RKO (cell line): ENCODE measurements around the gene TRNT1.

Source experiments
- DNase-seq: peaks from one replicate; pipeline ENCODE4 v3.0.0-alpha.2; 2016; ENCODE audit warnings: low spot score

TRNT1 gene

DNA sequence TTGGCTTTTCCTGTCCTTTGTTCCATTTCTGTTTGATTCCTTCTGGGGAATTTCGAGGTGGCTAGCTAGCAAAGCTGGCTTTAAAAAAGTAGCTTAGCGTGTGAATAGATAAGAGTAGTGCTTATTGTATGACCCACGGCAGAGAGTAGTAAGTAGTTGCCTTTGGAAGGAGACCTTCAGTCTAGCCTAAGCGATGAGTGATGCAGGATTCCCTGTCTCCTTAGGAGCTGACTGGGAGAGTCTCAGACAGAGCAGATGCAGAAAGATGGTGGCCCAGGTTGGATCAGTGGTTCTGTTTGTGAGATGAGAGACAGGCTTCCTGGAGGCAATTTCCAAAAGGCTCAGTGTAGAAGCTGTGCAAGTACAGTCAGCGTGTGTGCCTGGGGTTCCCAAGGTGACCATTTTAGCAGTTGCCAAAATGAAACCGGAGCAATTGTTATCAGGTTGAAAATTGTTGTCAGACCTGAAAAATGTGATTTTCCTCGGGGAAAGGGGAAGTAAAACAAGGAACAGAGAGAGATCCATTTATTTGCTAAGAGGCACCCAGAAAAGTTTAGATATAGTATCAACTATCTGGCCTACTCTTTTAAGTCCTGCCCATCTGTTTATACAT, 15.9 kb upstream of the TRNT1 start:
- no peak for DNase-seq

DNA sequence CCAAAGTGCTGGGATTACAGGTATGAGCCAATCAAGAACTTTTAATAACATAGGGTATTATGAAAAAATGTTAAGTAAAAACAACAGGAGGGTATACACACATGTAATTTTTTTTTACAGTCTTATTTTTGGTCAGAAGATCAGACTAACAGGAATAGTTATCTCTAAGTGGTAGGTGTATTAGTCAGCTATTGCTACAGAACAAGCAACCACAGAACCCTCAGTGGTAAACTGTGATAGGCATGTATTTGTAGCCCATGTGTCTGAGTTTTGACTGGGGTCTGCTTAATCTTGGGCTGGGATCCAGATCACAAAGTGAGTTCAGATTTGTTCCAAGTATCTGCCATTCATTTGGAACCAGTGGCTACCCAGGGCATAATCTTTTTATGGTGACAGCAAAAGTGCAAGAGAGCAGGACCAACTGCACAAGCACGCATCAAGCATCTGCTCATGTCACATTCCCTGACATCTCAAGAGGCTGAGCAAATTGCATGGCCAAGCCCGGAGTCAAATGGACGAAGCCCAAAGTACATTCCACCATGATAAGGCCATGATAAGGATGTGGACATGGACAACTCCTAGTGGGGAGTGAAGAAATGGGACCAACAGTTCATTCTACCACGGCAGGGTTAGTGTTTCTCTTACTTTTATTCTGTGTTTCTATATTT, 13.6 kb upstream of the TRNT1 start:
- no peak for DNase-seq

DNA sequence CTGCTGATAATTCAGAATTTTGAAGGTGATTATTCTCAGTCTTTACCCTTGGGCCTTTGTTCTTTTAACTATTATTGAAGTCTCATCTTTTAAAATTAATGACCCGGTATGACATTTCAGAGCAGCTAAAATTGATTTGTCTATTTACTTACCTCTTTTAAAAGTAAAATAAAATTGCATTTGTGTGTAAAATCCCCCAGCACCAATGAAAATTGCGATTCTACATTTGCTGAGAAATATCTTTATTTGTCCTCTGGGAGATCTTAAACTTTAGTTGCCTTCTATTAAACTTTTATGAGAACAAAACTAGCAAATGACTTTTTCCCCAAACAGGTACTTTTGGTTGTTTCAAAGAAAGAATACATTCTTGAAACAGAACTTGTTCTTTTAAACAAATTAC, 9.1 kb upstream of the TRNT1 start:
- DNase-seq = no peak

DNA sequence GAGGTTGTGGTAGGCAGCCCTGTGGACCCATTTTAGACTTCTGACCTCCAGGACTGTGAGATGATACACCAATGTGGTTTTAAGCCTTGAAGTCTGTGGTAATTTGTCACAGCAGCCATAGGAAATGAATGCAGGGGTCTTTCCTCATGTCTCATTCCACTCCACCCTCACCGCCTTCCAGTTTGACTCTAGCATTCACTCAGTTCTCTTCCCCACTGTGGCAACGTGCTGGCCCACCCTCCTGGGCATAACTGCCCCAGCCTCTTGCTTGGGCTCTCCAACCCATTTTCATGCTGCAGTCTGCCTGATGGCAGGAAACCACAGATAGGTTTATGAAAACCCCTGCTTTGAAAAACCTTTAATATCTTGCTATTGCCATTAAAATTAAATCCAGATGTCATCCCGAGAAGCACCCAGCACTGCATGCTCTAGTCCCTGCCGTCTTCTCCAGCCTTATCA, 7.3 kb upstream of the TRNT1 start:
- DNase-seq = no peak

DNA sequence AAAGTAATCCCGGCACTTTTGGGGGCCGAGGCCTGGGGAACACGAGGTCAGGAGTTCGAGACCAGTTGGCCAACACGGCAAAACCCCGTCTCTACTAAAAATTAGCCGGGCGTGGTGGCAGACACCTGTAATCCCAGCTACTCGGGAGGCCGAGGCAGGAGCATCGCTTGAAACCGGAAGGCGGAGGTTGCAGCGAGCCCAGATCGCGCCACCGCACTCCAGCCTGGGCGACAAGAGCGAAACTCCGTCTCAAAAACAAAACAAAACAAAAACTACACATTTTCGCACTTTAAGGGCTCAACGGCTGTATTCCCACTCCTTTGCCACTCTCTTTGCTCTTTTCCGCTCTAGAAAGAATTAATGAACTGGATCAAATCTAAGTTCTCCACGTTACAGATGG, 763 bp upstream of the TRNT1 start:
- no peak for DNase-seq

DNA sequence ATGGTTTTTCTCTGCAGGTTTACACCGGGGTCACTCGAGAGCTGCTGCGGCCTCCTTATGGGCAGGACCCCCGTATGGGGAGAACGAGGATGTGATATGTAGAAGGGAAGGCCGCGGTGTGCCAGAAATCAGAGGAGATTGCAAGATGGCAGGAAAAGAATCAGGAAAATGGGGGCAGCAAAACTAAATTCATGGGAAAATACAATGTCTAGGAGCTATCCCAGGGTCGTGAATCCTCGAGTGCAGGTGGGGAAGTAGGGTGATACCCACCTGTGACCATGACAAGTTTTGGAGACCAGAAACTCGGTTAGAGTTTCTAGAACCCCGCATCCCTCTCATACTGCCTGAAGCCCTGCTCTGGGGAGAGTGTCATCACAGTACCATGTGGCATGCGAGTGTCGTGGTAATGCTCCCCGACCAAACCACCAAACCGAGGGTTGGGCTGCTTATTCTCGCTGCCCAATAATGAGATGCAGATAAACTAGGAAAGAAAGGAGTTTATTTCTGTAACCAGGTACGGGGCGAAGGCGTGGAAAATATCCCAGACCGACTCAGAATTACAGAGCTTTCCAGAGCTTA, 781 bp downstream of the TRNT1 start:
- peak; percentile 45 for DNase-seq

DNA sequence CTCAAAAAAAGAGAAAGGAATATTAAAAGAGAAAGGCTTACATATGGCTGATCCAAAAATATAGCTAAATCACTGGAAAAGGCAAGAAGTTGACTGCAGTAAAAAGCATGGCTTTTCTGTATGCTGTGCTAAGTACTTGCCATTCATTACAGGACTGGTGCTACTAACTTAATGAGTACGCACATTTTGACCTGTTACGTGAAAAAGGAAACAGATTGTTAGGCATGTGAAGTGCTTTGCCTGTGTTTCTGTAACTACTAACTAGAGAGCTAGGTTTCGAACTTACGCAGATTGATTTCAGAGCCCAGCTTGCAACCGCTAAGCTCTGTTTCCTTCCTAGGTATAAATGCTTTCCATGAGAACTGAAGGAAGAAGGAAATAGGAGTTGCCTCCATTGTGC, 2.8 kb downstream of the TRNT1 start:
- DNase-seq = no peak

DNA sequence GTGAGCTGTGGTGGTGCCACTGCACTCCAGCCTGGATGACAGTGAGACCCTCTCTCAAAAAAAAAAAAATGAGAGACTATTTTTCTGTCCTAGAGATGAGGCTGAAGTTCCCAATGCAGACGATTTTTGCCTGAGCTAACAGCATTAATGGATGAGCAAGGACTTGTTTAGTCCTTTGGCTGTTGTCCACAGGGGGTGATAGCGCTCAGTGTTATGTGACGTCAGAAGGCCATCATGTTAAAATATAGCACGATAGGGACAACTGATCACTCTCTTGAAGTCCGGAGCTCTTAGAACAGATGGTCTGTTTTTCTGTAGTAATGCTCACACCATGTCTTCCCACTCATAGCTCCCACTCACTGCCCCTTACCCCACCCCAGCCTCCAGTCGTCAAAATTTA, 6.8 kb downstream of the TRNT1 start:
- DNase-seq = no peak

DNA sequence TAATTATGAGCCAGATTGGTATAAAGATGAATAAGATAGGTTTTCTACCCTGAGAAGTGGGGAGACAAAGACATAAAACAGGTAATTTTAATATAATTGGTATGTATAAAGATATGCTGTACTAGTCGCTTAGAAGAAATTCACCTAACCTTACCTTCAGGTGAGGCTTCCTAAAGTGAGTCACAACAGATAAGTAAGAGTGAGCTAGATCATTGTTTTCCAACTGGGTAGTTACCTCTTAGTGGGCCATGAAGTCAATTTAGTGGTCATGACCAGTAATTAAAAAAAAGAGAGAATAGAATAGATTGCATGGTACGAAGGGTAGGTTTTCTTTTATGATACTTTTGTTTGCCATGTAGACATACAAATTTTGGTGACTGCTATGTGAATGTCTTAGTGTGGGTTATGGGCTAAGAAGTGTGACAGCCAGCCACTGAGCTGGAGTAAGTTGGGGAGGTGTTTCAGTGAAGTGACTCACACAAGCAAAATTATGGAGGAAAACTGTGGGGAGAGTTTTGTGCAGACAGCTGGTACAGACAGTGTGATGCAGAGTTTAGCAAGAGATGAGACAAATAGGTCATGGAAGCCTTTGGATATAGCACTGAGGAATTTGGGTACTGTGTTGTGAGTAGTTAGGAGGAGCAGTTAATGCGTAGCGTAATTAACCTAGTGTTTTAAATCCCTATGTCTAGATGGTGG, 8.2 kb downstream of the TRNT1 start:
- DNase-seq = peak; percentile 30

DNA sequence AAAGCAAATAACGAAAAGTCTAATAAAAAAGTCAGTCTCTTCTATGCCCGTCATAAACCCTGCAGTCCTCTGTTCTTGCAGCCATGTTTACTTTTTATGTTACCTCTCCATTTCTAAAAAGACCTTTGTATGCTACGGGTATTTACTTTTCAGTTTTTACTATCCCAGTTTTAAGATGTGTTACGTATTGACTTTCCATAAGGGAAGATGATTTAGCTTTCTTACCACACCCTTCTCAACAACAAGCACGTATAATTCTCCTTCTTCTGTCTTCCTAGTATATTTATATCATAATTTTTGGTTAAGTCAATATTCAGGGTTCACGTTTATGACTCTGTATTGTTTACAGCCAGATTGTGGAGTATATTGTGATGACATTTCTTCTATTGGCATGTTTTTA, 10.8 kb downstream of the TRNT1 start:
- DNase-seq = no peak

DNA sequence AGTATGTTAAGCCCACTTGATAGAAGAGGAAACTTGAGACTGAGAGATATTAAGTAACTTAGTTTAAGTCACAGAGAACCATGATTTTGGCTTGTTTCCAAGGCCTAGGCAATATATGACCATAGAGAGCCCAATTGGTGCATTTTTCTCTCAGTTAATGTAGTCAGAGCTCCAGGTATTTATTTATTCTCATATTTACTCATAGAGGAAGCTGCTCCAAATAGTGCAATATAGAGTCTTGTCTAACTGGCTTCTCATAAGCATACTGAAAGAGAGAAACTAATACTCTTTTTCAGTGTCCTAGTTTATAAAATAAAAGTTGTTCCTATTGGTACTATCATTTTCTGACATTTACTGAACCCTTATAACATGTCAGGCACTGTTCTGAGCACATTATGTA, 15.2 kb downstream of the TRNT1 start:
- no peak for DNase-seq

DNA sequence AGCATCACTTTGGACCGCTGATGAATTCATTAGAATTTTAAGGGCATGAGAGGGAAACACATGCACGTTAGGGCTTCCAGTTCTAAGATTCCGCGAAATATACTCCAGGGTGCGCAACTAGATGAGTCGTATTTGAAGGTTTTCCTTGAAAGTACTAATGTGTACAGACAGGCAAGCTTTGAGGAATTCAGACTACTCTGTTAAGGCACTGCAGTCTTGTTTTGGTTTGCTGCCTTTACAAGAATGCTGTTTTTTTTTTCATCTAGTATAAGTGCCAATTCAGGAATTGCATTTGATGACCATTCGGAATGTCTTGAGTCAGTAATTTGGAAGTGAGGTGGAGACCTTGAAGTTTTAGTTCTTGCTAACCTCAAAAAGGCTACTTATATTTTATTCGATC, 19.1 kb downstream of the TRNT1 start:
- no peak for DNase-seq

DNA sequence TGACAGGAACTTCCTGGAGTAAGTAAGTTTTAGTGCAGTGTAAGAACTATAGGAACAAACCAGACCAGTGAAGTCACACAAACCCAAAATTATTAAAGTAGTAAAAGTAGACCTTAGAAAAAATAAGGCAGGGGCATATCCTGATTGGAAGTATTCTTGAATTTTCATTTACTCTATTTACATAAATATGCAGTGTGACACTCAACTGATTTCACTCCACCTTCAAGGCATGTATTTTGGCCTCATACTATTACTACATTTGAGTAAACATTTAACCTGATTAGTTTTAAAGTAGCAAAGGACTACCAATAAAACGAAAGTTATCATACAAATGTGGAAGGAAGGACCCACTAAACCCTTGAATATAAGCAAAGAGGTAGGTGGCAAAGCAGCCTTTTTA, 22.8 kb downstream of the TRNT1 start:
- no peak for DNase-seq

DNA sequence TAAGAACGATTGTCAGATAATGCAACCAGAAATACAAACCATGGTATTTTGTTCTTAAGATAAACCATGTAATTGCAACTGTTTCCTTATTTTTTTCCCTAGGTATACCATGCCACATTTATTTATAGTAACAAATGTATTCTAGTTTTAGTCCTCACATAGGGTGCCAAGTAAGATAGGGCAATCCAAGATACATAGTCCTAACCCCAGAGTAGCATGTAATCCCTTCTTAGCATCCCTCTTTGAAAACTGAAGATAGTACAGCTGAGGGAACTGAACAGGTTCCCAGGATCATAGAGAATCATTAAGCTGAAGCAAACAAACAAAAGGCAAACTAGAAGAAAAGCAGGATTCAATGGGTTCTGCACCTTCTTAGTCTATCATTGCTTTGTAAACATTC, 24.8 kb downstream of the TRNT1 start:
- no peak for DNase-seq

DNA sequence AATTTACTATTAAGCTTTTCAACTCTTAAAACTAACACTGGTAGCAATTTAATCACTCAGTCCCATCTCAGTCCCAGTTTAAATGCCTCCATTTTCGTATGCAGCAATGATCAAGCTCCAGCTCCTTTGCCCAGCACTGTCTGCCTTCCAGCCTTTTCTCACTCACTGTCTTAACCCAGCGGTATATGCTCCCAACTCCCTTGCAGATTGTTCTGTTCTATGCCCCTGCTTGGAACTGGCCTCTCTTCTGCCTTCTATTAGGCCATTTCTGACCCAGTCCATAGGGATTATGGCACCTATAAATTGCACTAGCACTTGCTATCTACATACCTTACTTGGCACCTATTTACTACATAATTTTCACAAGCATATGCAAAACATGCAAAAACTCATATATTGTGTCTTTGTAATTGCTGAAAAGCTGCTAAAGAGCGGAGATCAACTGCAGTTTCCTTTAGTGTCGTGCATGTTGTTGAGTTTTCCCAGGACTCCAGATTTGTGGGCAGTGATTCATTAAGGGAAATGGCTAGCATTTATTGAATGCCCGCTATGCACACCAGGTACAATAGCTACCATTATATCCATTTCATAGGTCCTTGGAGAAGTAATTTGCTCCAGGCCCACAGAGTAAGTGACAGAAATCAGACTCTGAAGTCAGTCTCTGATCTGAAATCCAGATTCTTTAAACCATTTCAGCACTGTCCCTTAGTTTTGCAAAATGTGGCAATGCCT, 28.3 kb downstream of the TRNT1 start:
- no peak for DNase-seq

DNA sequence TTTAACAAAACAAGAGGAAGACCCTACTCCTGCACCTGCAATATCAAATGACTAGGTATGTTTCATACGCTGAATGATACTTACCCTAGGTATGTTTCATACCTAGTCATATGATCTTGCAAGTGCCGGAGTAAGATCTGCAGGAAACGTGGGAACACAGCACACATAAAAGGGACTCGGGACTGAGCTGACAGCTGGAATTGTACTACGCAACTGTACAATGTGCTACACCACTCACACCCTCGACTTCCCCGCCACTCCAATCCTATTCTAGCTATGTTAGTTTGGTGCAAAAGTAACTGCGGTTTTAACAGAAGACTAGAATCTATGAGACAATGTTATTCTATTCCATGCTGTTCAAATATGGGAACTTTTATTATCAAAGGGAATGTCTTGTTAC, 30.7 kb downstream of the TRNT1 start:
- no peak for DNase-seq

DNA sequence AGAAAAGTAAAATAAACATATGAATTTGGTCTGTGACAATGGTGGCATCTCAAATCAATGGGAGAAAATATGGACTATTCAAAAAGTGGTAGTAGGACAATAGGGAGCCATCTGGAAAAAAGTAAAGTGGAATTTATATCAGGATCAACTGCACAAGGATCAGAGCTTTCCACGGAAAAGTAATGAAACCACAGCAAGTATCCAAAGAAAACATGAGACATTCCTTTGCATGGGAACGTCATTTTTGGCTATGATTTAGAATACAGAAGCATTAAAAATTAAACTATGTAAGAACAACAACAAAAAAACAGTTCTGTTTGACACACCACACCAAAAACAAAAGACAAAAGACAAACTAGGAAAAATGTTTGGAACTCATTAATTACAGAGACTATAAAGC, 34.1 kb downstream of the TRNT1 start:
- no peak for DNase-seq

DNA sequence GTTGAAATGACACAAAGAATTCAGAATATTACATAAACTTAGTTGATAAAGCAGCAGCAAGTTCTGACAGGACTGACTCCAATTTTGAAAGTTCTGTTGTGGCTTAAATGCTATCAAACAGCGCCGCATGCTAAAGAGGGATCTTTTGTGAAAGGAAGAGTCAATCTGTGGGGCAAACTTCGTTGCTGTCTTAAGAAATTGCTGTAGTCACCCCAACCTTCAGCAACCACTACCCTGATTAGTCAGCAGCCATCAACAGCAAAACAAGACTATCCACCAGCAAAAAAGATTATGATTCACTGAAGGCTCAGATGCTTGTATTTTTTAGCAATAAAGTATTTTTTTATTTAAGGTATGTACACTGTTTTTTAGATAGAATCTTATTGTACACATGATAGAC, 38.5 kb downstream of the TRNT1 start:
- DNase-seq = no peak

DNA sequence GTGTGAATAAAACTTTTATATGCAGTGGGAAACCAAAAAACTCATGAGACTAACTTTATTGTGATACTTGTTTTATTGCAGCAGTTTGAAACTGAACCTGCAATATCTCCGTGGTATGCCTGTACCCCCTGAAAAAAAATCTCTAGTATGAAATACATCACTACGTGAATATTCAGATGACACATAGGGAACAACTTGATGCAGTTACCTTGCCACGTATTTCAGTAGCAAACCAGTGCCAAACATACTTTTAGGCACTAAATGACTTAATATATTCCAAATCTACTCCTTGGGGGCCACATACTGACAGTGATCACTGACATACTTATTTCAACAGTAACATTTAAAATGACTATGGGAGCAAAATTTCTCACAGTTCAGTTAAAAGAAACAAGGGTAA, 38.9 kb downstream of the TRNT1 start:
- no peak for DNase-seq

DNA sequence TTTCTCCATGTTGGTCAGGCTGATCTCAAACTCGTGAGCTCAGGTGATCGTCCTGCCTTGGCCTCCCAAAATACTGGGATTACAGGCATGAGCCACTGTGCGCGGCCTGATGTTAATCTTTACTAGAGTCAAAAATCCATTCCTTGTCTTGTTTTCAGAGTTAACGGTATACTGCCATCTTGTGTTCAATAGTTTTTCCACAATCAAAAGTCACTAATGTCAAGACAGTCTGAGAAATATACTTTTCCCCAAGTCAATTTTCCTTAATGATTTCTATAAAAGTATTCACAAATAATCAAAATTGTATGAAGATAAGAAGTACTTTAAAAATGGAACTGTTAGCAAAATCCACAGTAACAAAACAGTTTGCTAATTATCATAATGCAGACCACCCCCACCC, 44.3 kb downstream of the TRNT1 start:
- peak; percentile 57 for DNase-seq

DNA sequence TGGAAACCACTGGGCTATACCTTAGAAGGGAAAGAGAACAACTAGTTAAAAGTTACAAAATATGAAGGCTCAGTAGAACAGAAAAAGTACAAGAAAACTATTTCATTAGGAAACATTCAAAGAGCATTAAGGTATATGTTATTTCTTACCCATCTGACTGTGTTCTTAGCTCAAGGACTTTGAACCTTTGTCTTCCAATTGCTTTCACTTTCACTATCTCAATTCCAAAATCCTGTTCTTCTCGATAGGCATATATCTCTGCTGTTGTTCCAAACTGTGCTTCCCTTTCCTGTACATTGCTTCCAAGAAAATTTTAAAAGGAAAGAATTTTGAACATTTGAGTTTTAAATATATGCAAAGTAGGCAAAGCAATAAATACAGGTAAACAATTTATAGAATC, 45.9 kb downstream of the TRNT1 start:
- DNase-seq = no peak

DNA sequence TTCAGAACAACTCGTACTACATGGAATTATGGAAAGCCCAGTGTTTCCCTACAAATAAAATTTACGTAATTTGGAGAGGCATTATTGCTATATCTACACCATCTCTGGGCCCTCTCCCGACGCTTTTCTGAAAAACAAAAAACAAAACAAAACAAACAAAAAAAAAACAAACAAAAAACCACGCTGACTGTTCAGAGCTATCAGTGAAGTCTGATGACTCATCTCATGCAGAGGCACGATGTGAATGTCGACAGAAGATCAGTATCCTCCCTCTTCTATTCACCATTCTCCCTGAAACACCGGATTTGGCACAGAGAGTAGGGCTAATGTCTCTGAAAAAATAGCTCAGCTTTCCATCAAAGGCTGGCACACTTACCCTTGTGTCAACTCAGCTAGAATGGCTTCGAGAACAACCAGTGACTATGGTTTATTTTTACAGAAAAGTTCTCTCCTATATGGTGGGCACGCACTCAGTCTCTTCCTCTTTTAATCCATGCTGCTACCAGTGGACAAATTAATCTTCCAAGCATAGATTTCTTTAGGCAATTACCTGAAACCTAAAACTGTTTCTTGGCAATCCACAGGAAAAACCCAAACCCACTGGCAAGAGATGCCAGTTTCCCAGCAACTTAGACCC, 51.2 kb downstream of the TRNT1 start:
- peak; percentile 61 for DNase-seq
